DMS153 treated with DMSO at 0.1 percent for 48 hours (cell line): ENCODE data around the gene ITPK1.
"Not testable (repeated sequence)": the region's sequence is repeated elsewhere in the genome, so short reads cannot be mapped to it uniquely, and the experiment has no call there.

Experiments
- DNase-seq: peaks from one replicate; lab custom pipeline; 2025; ENCODE audit not compliant: unreplicated experiment; lab: John Stamatoyannopoulos, UW

Gene ITPK1

GRCh38 chr14:93105856-93106255, 9.9 kb downstream of the ITPK1 start:
- not testable (repeated sequence) for DNase-seq

GRCh38 chr14:93105362-93105761, 10.4 kb downstream of the ITPK1 start:
- DNase-seq: no peak

- no peak for DNase-seq
Observed at GRCh38 chr14:93104961-93105360, 10.8 kb downstream of the ITPK1 start.

GRCh38 chr14:93103392-93104080, 12.2 kb downstream of the ITPK1 start:
- DNase-seq: peak; percentile 42

- DNase-seq: no peak
Observed at GRCh38 chr14:93102141-93102540, 13.6 kb downstream of the ITPK1 start.

- DNase-seq: no peak
Observed at GRCh38 chr14:93101181-93101580, 14.5 kb downstream of the ITPK1 start.

GRCh38 chr14:93100570-93100969, 15.2 kb downstream of the ITPK1 start:
- DNase-seq: no peak

- DNase-seq: no peak
Observed at GRCh38 chr14:93100100-93100499, 15.6 kb downstream of the ITPK1 start.

GRCh38 chr14:93099643-93100042, 16.1 kb downstream of the ITPK1 start:
- DNase-seq: no peak

- DNase-seq: no peak
Observed at GRCh38 chr14:93099196-93099595, 16.5 kb downstream of the ITPK1 start.

GRCh38 chr14:93096691-93097322, 18.9 kb downstream of the ITPK1 start:
- DNase-seq: no peak

GRCh38 chr14:93095742-93096510, 19.8 kb downstream of the ITPK1 start:
- no peak for DNase-seq

GRCh38 chr14:93094121-93094918, 21.4 kb downstream of the ITPK1 start:
- DNase-seq: no peak

- DNase-seq: no peak
Observed at GRCh38 chr14:93092606-93093556, 22.8 kb downstream of the ITPK1 start.

GRCh38 chr14:93091666-93092065, 24.1 kb downstream of the ITPK1 start:
- no peak for DNase-seq

GRCh38 chr14:93090826-93091555, 24.7 kb downstream of the ITPK1 start:
- DNase-seq: no peak

GRCh38 chr14:93089521-93090269, 26.0 kb downstream of the ITPK1 start:
- no peak for DNase-seq

GRCh38 chr14:93086441-93087055, 29.2 kb downstream of the ITPK1 start:
- no peak for DNase-seq
